Upper lobe of right lung (tissue), 1 donor: Measurements from ENCODE around the gene OSGEP. TPM values are rescaled to one million over a fixed set of nuclear protein-coding genes. Genes with fewer than 3 reads are reported as not detected.

ENCODE experiments used
- ATAC-seq: fragments of 200-7000 bp; cut with Tn5 transposase; one replicate; pipeline ENCODE4 v1.9.1; 2020; ENCODE audit warnings: mild to moderate bottlenecking, moderate library complexity
- DNase-seq: peaks from one replicate; pipeline ENCODE4 v3.0.0-alpha.2; 2020
- H3K27ac ChIP-seq: fragments of 200-600 bp; one replicate; pipeline ENCODE4 v1.8.0; 2022
- H3K27me3 ChIP-seq: fragments of 200-600 bp; one replicate; pipeline ENCODE4 v1.8.0; 2022; ENCODE audit warnings: mild to moderate bottlenecking
- H3K36me3 ChIP-seq: fragments of 200-600 bp; one replicate; pipeline ENCODE4 v1.8.0; 2022
- H3K4me1 ChIP-seq: fragments of 200-600 bp; one replicate; pipeline ENCODE4 v1.8.0; 2022
- H3K4me3 ChIP-seq: fragments of 200-600 bp; one replicate; pipeline ENCODE4 v1.8.0; 2022; ENCODE audit warnings: mild to moderate bottlenecking
- H3K9me3 ChIP-seq: fragments of 200-600 bp; one replicate; pipeline ENCODE4 v1.8.0; 2022
- intact Hi-C: fragments of 100-400 bp; cut with DNase I; formaldehyde crosslinking; loops from one replicate; pipeline ENCODE4 v1.11.0; 2022
- total RNA-seq: library from RNA; stranded (reverse); fragmentation: NEBNext Ultra II Directional; extraction: Animal tissue kit (Norgen Biotek cat#: 25700); gene quantifications from one replicate; pipeline ENCODE4 v1.2.1, GENCODE V29; 2021
- TF ChIP-seq, protein P1 (sequence below): fragments of 200-600 bp; IDR thresholded peaks from one replicate; pipeline ENCODE4 v1.8.0; 2022; ENCODE audit warnings: antibody characterized with exemption
- donor health status: DM: no; HTN: yes; CAD: no; lungs with severe emphysema.

Gene OSGEP
- total RNA-seq, 1 donor from 2014 or later, result 33.8 TPM

DNA sequence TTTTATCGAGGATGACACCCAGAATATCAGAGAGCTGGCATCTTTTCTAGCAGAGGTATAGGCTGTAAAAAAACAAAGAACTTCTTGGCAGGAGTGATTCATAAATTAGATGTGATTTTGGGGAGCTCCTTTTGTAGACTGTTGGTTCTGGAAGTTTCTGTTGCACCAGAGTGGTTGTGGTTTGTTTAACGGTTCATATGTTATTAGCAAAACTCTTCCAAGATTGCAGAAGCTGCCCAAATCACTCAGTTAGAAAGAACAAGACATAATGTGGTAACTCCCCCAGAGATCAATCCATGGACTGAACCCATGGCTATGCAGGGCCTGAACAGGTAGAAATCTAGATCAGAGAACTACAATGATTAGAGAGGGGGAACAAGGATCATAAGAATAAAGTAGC lies 44.0 kb upstream of the OSGEP start:
- H3K9me3 ChIP-seq, result no peaks in the 10 kb centered on the region
- no peaks in the 10 kb centered on the region for H3K36me3 ChIP-seq
- DNase-seq (no peak), ATAC-seq (no peak)
- intact Hi-C loops, result no loop called here
- H3K4me3 ChIP-seq, result no peak overlapping the region
- H3K27ac ChIP-seq, result no peak overlapping the region
- H3K4me1 ChIP-seq, result no peaks in the 10 kb centered on the region
- H3K27me3 ChIP-seq, result no peaks in the 10 kb centered on the region
- TF ChIP-seq, protein P1, sequence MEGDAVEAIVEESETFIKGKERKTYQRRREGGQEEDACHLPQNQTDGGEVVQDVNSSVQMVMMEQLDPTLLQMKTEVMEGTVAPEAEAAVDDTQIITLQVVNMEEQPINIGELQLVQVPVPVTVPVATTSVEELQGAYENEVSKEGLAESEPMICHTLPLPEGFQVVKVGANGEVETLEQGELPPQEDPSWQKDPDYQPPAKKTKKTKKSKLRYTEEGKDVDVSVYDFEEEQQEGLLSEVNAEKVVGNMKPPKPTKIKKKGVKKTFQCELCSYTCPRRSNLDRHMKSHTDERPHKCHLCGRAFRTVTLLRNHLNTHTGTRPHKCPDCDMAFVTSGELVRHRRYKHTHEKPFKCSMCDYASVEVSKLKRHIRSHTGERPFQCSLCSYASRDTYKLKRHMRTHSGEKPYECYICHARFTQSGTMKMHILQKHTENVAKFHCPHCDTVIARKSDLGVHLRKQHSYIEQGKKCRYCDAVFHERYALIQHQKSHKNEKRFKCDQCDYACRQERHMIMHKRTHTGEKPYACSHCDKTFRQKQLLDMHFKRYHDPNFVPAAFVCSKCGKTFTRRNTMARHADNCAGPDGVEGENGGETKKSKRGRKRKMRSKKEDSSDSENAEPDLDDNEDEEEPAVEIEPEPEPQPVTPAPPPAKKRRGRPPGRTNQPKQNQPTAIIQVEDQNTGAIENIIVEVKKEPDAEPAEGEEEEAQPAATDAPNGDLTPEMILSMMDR, result no peak

DNA sequence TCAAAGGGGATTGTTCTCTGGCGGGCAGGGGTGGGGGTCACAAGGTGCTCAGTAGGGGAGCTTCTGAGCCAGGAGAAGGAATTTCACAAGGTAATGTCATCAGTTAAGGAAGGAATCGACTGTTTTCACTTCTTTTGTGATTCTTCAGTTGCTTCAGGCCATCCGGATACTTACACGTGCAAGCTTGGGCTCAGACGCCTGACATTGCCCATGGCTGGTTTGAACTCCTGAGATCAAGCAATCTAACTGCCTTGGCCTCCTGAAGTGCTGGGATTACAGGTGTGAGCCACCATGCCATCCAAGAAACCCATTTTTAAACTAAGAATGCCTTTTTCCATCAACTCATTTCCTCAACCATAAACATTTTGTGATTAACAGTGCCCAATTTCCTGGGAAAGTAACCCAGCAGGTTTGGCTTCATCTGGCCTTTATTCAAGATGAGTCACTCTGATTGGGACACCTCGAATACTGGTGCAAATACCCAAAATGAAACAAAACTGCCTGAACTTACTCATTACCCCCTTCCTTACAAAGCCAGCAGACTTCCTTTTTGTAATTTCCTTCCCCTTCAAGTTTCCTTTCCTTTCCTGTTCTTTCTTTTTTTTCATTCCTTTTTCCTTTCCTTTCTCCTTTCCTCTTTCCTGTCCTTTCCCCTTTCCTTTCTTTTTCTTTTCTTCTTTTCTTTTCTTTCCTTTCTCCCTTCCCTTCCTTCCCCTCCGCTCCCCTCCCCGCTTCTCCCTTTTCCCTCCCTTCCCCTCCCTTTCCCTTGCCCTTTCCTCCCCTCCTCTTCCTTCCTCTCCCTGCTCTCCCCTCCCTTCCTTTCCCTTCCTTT lies 40.5 kb upstream of the OSGEP start:
- peak; percentile 35 for ATAC-seq
- H3K4me1 ChIP-seq, result no peaks in the 10 kb centered on the region
- H3K4me3 ChIP-seq, result no peak overlapping the region
- H3K27me3 ChIP-seq, result no peaks in the 10 kb centered on the region
- intact Hi-C loops, result no loop called here
- H3K9me3 ChIP-seq, result no peaks in the 10 kb centered on the region
- TF ChIP-seq, protein P1, result no peak
- no peak overlapping the region for H3K27ac ChIP-seq
- H3K36me3 ChIP-seq, result no peaks in the 10 kb centered on the region
- no peak for DNase-seq

DNA sequence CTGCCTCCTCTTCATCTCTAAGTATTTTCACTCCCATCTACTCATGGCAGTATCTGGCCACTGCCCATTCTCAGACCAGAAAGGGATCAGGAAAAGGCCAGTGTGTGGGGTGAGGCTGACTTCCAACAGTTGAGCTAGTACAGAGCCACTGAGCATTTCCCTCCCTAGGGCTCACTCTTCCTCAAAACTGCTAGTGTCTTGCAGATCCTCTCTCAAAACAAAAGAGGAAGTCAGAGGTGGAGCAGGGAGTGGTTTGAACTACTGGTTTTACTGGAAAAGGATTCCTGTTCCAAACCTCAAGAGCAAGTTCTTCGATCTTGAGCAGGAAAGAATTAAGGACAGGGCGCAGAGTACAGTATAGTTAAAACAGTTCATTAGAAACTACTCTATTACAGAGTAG lies 39.0 kb upstream of the OSGEP start:
- H3K36me3 ChIP-seq, result no peaks in the 10 kb centered on the region
- H3K27ac ChIP-seq, result no peak overlapping the region
- TF ChIP-seq, protein P1, result no peak
- ATAC-seq, result peak; percentile 90
- DNase-seq, result no peak
- no peak overlapping the region for H3K4me3 ChIP-seq
- no peaks in the 10 kb centered on the region for H3K4me1 ChIP-seq
- intact Hi-C loops, result no loop called here
- no peaks in the 10 kb centered on the region for H3K9me3 ChIP-seq
- no peaks in the 10 kb centered on the region for H3K27me3 ChIP-seq

DNA sequence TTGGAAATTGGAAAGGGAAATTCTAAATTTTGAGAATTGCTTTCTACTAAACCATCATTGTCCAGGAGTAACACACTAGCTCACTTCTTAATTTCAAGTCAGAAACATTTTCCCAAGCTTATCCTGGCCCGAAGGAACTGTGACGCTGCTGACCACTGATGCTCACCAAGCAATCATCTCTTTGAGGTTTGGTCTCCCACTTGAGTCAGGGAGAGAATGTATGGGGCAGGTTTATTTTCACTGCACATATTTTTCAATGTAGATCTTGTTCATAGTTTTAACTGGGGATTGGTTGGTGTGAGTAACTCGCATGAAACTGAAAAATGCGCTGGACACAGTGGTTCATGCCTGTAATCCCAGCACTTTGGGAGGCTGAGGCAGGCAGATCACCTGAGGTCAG lies 37.9 kb upstream of the OSGEP start:
- Histone ChIP-seq H3K27ac (no peak overlapping the region), H3K4me1 (no peaks in the 10 kb centered on the region), H3K9me3 (no peaks in the 10 kb centered on the region), H3K4me3 (no peak overlapping the region), H3K36me3 (no peaks in the 10 kb centered on the region), H3K27me3 (no peaks in the 10 kb centered on the region)
- intact Hi-C loops, result no loop called here
- TF ChIP-seq, protein P1, result no peak
- DNase-seq (no peak), ATAC-seq (no peak)

DNA sequence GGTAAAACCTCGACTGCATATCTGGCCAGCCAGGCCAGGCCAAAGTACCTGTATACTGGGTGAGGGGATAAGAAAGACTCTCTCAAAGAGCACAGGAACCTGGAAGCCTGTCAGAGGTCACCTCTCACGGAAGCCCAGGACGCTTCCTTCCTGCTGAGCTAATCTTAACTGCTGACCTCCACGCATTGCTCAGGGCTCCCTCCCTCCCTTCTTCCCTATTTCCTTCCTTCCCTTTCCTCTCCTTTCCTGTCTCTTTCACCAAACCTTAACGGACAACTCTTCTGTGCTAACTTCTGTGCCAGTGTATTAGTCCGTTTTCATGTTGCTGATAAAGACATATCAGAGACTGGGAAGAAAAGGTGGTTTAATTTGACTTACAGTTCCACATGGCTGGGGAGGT lies 36.0 kb upstream of the OSGEP start:
- intact Hi-C loops, result no loop called here
- Histone ChIP-seq H3K4me3 (no peak overlapping the region), H3K27ac (no peak overlapping the region), H3K36me3 (no peaks in the 10 kb centered on the region), H3K9me3 (no peaks in the 10 kb centered on the region), H3K27me3 (no peaks in the 10 kb centered on the region), H3K4me1 (peaks cover 2% of the 10 kb centered on the region)
- ATAC-seq (no peak), DNase-seq (no peak)
- TF ChIP-seq, protein P1, result no peak
